ENCODE results near the gene INPP5A. TPM values are rescaled to one million over a fixed set of nuclear protein-coding genes. Genes with fewer than 3 reads are reported as not detected.

INPP5A gene
- total and polyA plus RNA-seq, 10 of the 15 experiments (the other 5 are each of a cell fraction or from before 2014, with no cell fraction given): 0.52 to 15.0 (median 6.3) TPM

GRCh38 chr10:132570265-132570664 is 32.7 kb downstream of the INPP5A start (continued):
- TF ChIP-seq ZBTB11 (CRISPR knock-in tag; IDR thresholded peaks at IDR 0.05): no peak

GRCh38 chr10:132570771-132571649 is 33.4 kb downstream of the INPP5A start:
- Histone ChIP-seq H3K27ac (ENCODE audit: control insufficient read depth, insufficient read depth) (peak overlapping the region; percentile 57), H3K79me2 (ENCODE audit: control insufficient read depth, insufficient read depth, low read length) (peaks cover 4% of the 10 kb centered on the region), H3K36me3 (ENCODE audit: control insufficient read depth in 2 of 2, insufficient read depth in 2 of 2, low read length in 1 of 2) (no peaks in the 10 kb centered on the region), H3K9ac (ENCODE audit: control insufficient read depth, insufficient read depth, low read length) (peak overlapping the region; percentile 8; the same call in 1 of the 2 replicates), H3K4me1 (ENCODE audit: control insufficient read depth, insufficient read depth, low read length) (peaks cover 45% of the 10 kb centered on the region), H3K27me3 (replicated peaks in 1 of 2; ENCODE audit: control insufficient read depth in 2 of 2, insufficient read depth in 2 of 2, low read length in 1 of 2) (no peaks in the 10 kb centered on the region), H2AFZ (ENCODE audit: control insufficient read depth, low read depth, low read length) (no peak overlapping the region; the same call in none of the 2 replicates), H3K4me2 (ENCODE audit: control insufficient read depth, insufficient read depth) (peak overlapping the region; percentile 64), H3K4me3 (no peak overlapping the region), H3K9me3 (replicated peaks; ENCODE audit: control insufficient read depth, insufficient read depth, low read length) (no peaks in the 10 kb centered on the region), H4K20me1 (ENCODE audit: control insufficient read depth, insufficient read depth) (no peaks in the 10 kb centered on the region)
- peak; percentile 73 for DNase-seq (ENCODE audit: low read depth, low spot score)
- intact Hi-C loops (cut with micrococcal nuclease; ENCODE audit: unreplicated experiment): loop anchor here (10.0 kb wide), 1 partner anchor 246 kb away; no protein-coding TSS in a partner anchor
- BruUV-seq (replicated peaks): no TSS peak
- SMC1A ChIA-PET (ENCODE audit: uncharacterized antibody, unreplicated experiment): interaction anchor here (0.6 to 3.5 kb wide), 17 partner anchors 7 to 261 kb away, joined by 3 to 62 read pairs (median 6); no protein-coding TSS in a partner anchor
- ATAC-seq: peak; percentile 72
- POLR2A ChIA-PET: interaction anchor here (0.9 to 3.2 kb wide), 12 partner anchors 8 to 819 kb away, joined by 3 to 29 read pairs (median 4); partner anchors contain the start of gene INPP5A
- CTCF ChIA-PET: interaction anchor here (0.7 to 3.3 kb wide), 8 partner anchors 9 to 112 kb away, joined by 3 to 27 read pairs (median 6); no protein-coding TSS in a partner anchor
- FAIRE-seq: no peak
- in situ Hi-C loops (cut with MboI): no loop called here
- RAD21 ChIA-PET (ENCODE audit: unreplicated experiment): interaction anchor here (0.7 to 3.6 kb wide), 14 partner anchors 8 to 117 kb away, joined by 3 to 91 read pairs (median 7); no protein-coding TSS in a partner anchor
- 16% methylated on average over 26 of the region's 26 CpGs for WGBS (ENCODE audit: insufficient coverage, insufficient replicate concordance, low lambda C conversion rate, missing lambda C conversion rate)
- TF ChIP-seq MAX (IDR thresholded peaks at IDR 0.05; ENCODE audit: low read depth, low read length) (0 out of 2 replicates have a peak, but pooled peaks have one; percentile 12), TCF12 (IDR thresholded peaks at IDR 0.05; ENCODE audit: low read depth, low read length) (peak; percentile 50; the same call in 1 of the 2 replicates), PAX5 (IDR thresholded peaks at IDR 0.05; ENCODE audit: borderline replicate concordance, low read depth, low read length) (0 out of 2 replicates have a peak, but pooled peaks have one; percentile 35), CREM (IDR thresholded peaks at IDR 0.05; ENCODE audit: low read depth) (0 out of 2 replicates have a peak, but pooled peaks have one; percentile 42), NKRF (conservative IDR thresholded peaks at IDR 0.05) (no peak), TARDBP (IDR thresholded peaks at IDR 0.05; ENCODE audit: borderline replicate concordance) (no peak), ZNF687 (IDR thresholded peaks at IDR 0.05) (peak; percentile 9; the same call in 1 of the 2 replicates), CHD4 (IDR thresholded peaks at IDR 0.05) (no peak)

Data from GM12878 (cell line).